GM12891 (cell line): ENCODE results near the gene GPRASP3.

Experiments
- POLR2A ChIP-seq: IDR thresholded peaks from 2 replicates; pipeline ENCODE4 v1.6.1; 2011; ENCODE audit warnings: low read depth, low read length, control low read depth
- POLR2AphosphoS5 ChIP-seq: IDR thresholded peaks from 2 replicates; pipeline ENCODE4 v1.6.1; 2011; ENCODE audit warnings: low read depth, low read length, control low read depth
- SPI1 ChIP-seq: IDR thresholded peaks from 2 replicates; pipeline ENCODE4 v1.6.1; 2011; ENCODE audit warnings: low read depth, low read length, control low read depth

DNA sequence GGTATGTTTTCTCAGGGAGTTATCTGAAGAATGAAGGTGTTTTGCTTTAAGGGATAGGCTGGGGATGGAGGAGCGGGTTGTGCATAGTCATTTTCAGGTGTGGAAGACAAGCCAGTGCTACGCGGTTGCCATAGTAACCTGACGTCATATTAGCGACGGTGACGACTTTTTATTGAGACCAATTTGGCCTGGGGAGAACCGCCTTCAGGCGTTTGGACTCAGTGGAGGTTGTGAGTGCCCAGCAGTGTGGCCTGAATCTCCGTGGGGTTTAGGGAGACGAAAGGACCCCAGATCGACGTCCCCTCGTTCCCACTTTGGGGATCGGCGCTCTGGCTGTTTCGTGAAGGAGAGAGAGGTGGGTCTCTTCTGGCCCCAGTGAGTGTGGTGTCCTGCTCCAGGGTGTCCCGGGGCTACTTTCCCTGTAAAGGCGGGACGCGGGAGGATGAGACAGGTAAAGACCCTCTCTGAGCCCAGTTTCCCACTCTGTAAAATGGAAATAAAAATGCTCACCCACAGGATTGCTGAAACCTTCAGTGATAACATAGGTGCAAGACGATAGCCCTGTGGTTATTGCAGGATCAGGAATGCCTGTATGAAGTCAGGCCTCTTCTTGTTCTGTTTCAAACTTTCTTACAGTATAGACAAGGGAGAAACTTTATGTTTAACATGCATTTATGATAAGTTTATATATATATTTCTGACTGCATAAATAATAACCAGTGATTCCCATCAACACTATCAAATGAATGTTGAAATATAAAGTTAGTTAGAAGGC is 48.6 kb downstream of the GPRASP3 start:
- TF ChIP-seq POLR2A (peak; percentile 68), SPI1 (no peak), POLR2AphosphoS5 (peak; percentile 59; the same call in 1 of the 2 replicates)
